Stomach smooth muscle (tissue), 2 donors: Measurements from ENCODE around the gene ZNF276.

ENCODE experiments used
- H3K27ac ChIP-seq: one replicate; pipeline ENCODE4 v1.7.0; 2013; ENCODE audit warnings: mild to moderate bottlenecking, low read length, inconsistent platforms
- H3K27me3 ChIP-seq, 2 donors: one replicate each; pipeline ENCODE4 v1.7.0; 2013; ENCODE audit warnings: low read length in 2 of 2; ENCODE audit not compliant: insufficient read depth in 2 of 2, control insufficient read depth in 1 of 2
- H3K36me3 ChIP-seq, 2 donors: one replicate each; pipeline ENCODE4 v1.7.0; 2013; ENCODE audit warnings: low read length in 2 of 2; ENCODE audit not compliant: control insufficient read depth in 2 of 2, insufficient read depth in 2 of 2
- H3K4me1 ChIP-seq: one replicate; pipeline ENCODE4 v1.7.0; 2013; ENCODE audit warnings: low read length; ENCODE audit not compliant: control insufficient read depth, insufficient read depth
- H3K4me3 ChIP-seq, 2 donors: one replicate each; pipeline ENCODE4 v1.7.0; 2013; ENCODE audit warnings: low read length in 2 of 2
- H3K9ac ChIP-seq, 2 donors: one replicate each; pipeline ENCODE4 v1.7.0; 2013; ENCODE audit warnings: low read length in 2 of 2, mild to moderate bottlenecking in 1 of 2
- H3K9me3 ChIP-seq, 2 donors: one replicate each; pipeline ENCODE4 v1.7.0; 2013; ENCODE audit warnings: low read length in 2 of 2; ENCODE audit not compliant: control insufficient read depth in 2 of 2
- donor health status: healthy.
- donor health status: Pancreatic carcinoma.

The ZNF276 gene

DNA sequence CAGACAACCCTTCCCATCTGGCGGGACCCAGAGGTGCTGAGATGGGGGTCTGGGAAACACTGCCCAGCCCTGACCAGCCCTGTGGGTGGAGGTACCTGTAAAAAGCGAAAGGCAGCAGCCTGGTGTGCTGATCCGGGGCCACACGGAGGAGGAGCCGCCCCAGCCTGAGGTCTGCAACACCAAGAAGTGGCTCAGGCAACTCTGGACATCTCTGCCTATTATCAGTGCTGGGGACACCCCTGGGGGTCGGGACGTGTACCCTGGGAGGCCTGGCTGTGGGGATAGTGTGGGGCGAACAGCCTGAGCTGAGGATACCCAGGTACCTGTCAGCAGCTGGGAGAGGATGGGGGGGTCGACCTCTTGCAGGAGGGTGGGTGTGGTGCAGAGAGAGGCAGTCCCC is 18.0 kb downstream of the ZNF276 start:
- H3K27me3 ChIP-seq: no peaks in the 10 kb centered on the region
- peaks cover 40 to 42% of the 10 kb centered on the region in 2 donors for H3K36me3 ChIP-seq
- H3K9ac ChIP-seq: no peak overlapping the region

DNA sequence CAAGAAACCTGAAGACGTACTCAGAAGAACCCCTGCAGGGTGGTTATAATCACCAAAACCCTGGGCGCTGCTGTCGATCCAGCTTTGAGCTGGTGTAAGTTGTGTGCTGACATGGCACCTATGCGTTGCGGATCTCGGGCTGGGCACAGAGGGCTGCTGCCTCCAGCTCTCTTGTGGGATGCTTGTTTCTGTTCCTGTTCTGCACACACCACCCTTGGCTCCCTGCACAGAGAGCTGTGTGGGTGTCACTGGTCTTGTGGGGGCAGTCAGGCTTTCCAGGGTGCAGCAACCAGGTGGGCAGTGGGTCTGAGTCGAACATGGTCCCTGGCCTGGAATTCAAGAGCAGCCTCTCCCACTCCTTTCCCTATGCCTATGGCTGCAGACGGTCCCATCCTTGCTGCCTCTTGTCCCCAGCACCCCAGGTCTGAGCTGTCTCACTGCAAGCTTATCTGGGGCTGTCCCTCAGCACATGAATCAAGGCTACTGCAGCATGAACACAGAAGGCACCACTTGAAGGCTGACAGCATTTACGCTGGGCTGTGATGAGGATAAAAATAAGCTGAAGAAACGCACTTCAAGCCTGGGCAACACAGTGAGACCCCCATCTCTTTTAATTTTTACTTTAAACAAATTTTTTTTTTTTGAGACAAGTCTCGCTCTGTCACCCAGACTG is 20.1 kb downstream of the ZNF276 start:
- Histone ChIP-seq H3K36me3 (peaks cover 30 to 33% of the 10 kb centered on the region in 2 donors), H3K27ac (no peak overlapping the region), H3K9ac (no peak overlapping the region)

More for the DNA sequence above, 18.0 kb downstream of the ZNF276 start:
- Histone ChIP-seq H3K9me3 (no peaks in the 10 kb centered on the region), H3K4me3 (no peak overlapping the region), H3K4me1 (no peaks in the 10 kb centered on the region), H3K27ac (no peak overlapping the region)

DNA sequence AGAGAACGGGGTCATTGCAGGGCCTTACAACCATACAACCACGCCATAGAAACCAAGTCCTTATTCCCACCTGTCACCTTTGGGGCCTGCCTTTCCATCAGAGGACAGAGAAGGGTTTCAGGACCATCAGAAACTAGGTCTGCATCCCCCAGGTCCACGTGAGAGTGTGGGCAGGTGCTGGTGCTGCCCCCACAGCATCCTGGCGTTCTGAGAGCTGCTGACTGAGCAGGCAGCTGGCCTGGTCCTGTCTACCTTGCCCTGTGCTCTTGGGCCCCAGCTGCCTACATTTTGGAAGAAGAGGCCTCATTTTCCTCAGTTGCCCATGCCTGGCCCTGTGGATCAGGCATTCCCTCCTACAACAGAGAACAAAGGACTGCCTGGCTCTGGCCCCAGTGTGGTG is 21.6 kb downstream of the ZNF276 start:
- no peaks in the 10 kb centered on the region for H3K27me3 ChIP-seq
- H3K27ac ChIP-seq: no peak overlapping the region
- no peak overlapping the region for H3K4me3 ChIP-seq
- no peaks in the 10 kb centered on the region for H3K4me1 ChIP-seq
- peak overlapping the region in 1 of 2 donors; percentile 29 for H3K9ac ChIP-seq
- H3K36me3 ChIP-seq: peaks cover 20% of the 10 kb centered on the region in 2 donors
- H3K9me3 ChIP-seq: no peaks in the 10 kb centered on the region

More for the DNA sequence above, 20.1 kb downstream of the ZNF276 start:
- Histone ChIP-seq H3K4me1 (no peaks in the 10 kb centered on the region), H3K27me3 (no peaks in the 10 kb centered on the region), H3K4me3 (no peak overlapping the region), H3K9me3 (no peaks in the 10 kb centered on the region)

DNA sequence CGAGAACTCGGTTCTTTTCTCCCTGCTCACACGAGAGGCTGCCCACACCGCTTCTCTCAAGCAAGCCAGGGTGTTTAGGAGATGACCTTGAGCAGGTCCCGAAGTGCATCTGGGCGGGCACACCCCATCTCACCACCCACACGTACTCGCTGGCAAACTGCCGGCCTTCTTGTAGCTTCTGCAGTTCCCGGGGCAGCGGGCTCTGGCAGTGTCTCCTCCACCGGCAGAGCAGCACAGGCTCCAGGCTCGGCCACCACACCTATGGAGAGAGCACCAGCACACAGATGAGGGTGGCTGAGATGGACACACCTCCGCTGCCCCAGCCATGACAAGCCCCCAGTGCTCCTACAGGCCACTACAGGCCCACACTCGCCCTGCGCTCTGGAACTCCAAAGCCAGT is 23.5 kb downstream of the ZNF276 start:
- H3K27me3 ChIP-seq: no peaks in the 10 kb centered on the region
- H3K27ac ChIP-seq: no peak overlapping the region
- no peak overlapping the region for H3K4me3 ChIP-seq
- H3K9me3 ChIP-seq: no peaks in the 10 kb centered on the region
- H3K4me1 ChIP-seq: no peaks in the 10 kb centered on the region
- H3K9ac ChIP-seq: no peak overlapping the region
- H3K36me3 ChIP-seq: peaks cover 2 to 4% of the 10 kb centered on the region in 2 donors

DNA sequence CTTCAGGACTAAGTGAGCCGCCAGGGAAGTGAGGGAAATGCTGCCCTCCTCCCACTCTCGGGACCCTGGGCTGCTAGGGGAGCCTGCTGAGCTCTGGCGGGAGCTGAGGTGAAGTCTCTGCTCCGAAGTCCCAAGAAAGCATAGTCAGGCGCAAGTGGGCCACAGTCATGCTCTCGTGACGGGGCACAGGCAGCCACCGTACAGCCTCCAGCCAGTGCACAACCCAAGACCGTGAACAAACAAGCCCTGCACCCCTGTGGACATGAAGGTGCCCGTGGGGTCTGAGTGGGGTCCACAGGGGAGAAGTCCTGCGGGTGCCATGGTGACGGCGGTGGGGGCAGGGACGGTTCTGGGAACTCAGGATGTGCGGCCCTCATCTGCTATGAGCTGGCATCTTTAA is 24.7 kb downstream of the ZNF276 start:
- no peak overlapping the region for H3K4me3 ChIP-seq
- no peaks in the 10 kb centered on the region for H3K36me3 ChIP-seq
- no peaks in the 10 kb centered on the region for H3K27me3 ChIP-seq
- H3K27ac ChIP-seq: no peak overlapping the region
- H3K4me1 ChIP-seq: no peaks in the 10 kb centered on the region
- H3K9ac ChIP-seq: no peak overlapping the region
- H3K9me3 ChIP-seq: no peaks in the 10 kb centered on the region

DNA sequence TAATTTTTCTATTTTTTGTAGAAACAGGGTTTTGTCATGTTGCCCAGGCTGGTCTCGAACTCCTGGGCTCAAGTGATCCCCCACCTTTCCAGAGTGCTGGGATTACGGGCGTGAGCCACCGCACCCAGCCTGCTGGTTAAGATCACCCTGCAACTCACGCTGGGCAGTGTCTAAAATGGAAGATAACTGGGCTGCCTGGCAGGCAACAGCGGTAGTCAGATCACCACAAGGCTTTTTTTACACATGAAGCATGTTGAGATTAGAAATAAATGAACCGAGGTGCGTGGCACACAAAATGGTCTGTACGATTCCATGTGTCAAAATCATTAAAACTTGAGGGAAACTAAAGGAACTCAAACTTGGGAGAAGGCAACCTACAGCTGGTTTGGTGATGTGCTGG is 26.7 kb downstream of the ZNF276 start:
- Histone ChIP-seq H3K4me1 (no peaks in the 10 kb centered on the region), H3K36me3 (no peaks in the 10 kb centered on the region), H3K4me3 (no peak overlapping the region), H3K27me3 (no peaks in the 10 kb centered on the region), H3K9me3 (no peaks in the 10 kb centered on the region), H3K9ac (no peak overlapping the region), H3K27ac (no peak overlapping the region)

DNA sequence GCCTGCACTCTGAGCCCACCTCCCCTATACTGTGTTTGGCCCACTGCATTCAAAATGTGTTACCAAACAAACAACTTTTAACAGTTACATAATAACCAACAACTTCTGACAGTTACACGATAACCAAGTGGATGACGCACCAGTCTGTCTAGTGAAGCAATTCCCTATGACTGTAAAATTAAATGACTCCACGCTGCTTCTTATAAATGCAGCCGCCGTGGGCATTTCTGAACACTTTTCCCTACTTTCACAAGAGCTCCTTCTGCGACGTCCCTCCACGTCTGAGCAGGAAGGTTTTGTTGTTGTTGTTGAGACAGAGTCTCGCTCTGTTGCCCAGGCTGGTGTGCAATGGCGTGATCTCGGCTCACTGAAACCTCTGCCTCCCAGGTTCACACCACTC is 27.6 kb downstream of the ZNF276 start:
- Histone ChIP-seq H3K9ac (no peak overlapping the region), H3K9me3 (no peaks in the 10 kb centered on the region), H3K27ac (no peak overlapping the region), H3K36me3 (no peaks in the 10 kb centered on the region), H3K4me3 (no peak overlapping the region), H3K27me3 (no peaks in the 10 kb centered on the region), H3K4me1 (no peaks in the 10 kb centered on the region)

DNA sequence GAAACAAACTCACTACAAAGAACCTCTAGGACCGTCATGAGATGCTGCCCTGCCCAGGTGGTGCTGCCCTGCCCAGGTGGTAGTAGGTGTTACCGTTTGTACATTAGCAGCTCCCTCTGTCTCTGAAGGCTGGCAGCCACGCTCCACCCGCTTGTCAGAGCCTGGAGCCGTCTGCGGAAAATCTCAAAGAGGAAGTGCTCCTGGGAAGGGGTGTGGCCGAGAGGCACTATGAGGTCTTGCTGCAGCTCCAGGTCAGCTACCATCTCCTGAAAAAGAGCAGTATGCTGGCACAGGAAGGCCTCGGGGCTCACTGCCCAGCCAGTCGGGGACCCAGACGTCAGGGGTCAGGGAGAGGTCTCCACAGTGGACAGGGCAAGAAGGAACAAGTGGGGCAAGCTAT is 28.3 kb downstream of the ZNF276 start:
- no peaks in the 10 kb centered on the region for H3K9me3 ChIP-seq
- no peaks in the 10 kb centered on the region for H3K4me1 ChIP-seq
- H3K36me3 ChIP-seq: no peaks in the 10 kb centered on the region
- H3K27me3 ChIP-seq: no peaks in the 10 kb centered on the region
- H3K4me3 ChIP-seq: no peak overlapping the region
- H3K27ac ChIP-seq: no peak overlapping the region
- no peak overlapping the region for H3K9ac ChIP-seq

DNA sequence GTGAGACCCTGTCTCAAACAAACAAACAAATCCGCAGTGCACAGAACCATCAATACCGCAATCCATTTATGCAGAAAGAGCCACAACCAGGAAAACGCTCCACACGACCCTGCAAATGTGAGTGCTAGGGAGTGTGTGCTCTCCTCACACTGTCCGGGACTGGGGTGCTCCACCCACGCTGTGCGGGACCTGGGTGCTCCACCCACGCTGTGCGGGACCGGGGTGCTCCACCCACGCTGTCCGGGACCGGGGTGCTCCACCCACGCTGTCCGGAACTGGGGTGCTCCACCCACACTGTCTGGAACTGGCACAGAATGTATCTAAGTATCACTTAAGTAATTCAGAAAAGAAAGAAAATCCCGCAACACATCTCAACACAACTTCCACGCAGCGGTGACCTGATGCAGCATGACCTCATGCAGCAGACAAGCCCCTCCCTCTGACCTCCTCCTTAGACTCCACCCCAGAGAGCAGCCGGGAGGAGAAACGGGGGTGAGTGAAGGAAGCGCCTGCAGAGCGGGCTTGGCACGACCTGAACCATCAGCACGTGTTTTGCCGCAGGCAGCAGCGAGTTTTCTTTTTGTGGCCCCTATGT is 38.5 kb downstream of the ZNF276 start:
- Histone ChIP-seq H3K27ac (no peak overlapping the region), H3K36me3 (no peaks in the 10 kb centered on the region), H3K9me3 (no peaks in the 10 kb centered on the region), H3K9ac (no peak overlapping the region), H3K4me1 (no peaks in the 10 kb centered on the region), H3K4me3 (no peak overlapping the region), H3K27me3 (no peaks in the 10 kb centered on the region)

DNA sequence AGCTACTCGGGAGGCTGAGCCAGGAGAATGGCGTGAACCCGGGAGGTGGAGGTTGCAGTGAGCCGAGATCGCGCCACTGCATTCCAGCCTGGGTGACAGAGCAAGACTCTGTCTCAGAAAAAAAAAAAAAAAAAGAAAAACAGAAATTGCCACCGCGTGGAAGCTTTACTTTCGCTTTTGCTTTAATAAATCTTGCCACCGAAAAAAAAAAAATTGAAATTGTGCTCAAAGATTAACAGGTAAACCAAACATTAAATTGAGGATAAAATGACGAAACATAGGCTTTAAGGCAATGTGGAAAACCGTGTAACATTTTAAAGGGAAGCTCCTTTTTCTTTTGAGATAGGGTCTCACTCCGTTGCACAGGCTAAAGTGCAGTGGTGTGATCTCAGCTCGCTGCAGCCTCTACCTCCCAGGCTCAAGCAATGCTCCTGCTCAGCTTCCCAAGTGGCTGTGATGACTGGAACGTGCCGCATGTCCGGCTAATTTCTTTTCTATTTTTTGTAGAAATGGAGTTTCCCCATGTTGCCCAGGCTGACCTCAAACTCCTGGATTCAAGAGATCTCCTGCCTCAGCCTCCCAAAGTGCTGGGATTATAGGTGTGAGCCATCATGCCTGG is 40.1 kb downstream of the ZNF276 start:
- no peak overlapping the region for H3K4me3 ChIP-seq

DNA sequence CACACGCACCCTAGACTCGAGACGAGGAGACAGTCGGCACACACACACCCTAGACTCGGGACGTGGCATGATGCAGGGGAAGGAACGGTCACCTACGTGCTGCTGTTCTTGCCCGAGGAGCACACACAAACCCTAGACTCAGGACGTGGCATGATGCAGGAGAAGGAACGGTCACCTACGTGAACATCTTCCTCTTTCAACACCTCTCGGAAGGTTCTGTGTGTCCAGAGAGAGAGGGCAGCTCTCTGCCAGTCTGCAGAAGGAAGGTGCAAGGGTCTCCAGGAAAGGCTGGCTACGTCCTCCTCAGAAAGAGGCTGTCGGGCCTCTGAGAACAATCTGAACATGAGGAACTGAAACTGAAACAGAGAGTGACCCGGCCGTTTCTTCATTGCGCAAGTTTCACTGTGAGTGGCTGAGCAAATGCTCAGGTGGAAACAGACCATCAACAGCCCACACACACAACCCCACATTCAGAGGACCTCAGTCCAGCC is 43.4 kb downstream of the ZNF276 start:
- no peaks in the 10 kb centered on the region for H3K36me3 ChIP-seq
- H3K9me3 ChIP-seq: no peaks in the 10 kb centered on the region
- no peaks in the 10 kb centered on the region for H3K27me3 ChIP-seq
- H3K4me1 ChIP-seq: no peaks in the 10 kb centered on the region
- no peak overlapping the region for H3K27ac ChIP-seq
- H3K9ac ChIP-seq: no peak overlapping the region
- H3K4me3 ChIP-seq: peak overlapping the region in 1 of 2 donors; percentile 7

More for the DNA sequence above, 40.1 kb downstream of the ZNF276 start:
- Histone ChIP-seq H3K9ac (no peak overlapping the region), H3K36me3 (no peaks in the 10 kb centered on the region), H3K27me3 (no peaks in the 10 kb centered on the region), H3K27ac (no peak overlapping the region), H3K4me1 (no peaks in the 10 kb centered on the region), H3K9me3 (no peaks in the 10 kb centered on the region)
